Ascending aorta (tissue), 2 donors: ENCODE measurements around the gene SRGAP3. TPM values are rescaled to one million over a fixed set of nuclear protein-coding genes. Genes with fewer than 3 reads are reported as not detected.
"Not testable (repeated sequence)": the region's sequence is repeated elsewhere in the genome, so short reads cannot be mapped to it uniquely, and the experiment has no call there.

Experiments used
- DNase-seq, 2 donors: peaks; one replicate each; pipeline ENCODE4 v3.0.0-alpha.2; 2019; ENCODE audit warnings: low spot score in 2 of 2
- H3K27ac ChIP-seq, 2 donors: fragments of 200-600 bp; sonication (generic); one replicate each; pipeline ENCODE4 v1.5.1; 2016 to 2017; ENCODE audit warnings: mild to moderate bottlenecking in 1 of 2
- H3K27me3 ChIP-seq: fragments of 200-600 bp; sonication (generic); one replicate; pipeline ENCODE4 v1.5.1; 2017
- H3K36me3 ChIP-seq, 2 donors: fragments of 200-600 bp; sonication (generic); one replicate each; pipeline ENCODE4 v1.5.1; 2016
- H3K4me1 ChIP-seq, 2 donors: fragments of 200-600 bp; sonication (generic); one replicate each; pipeline ENCODE4 v1.5.1; 2016 to 2017; ENCODE audit warnings: mild to moderate bottlenecking in 1 of 2
- H3K4me3 ChIP-seq, 2 donors: fragments of 200-600 bp; sonication (generic); one replicate each; pipeline ENCODE4 v1.5.1; 2016 to 2017; ENCODE audit warnings: mild to moderate bottlenecking in 1 of 2
- H3K9me3 ChIP-seq, 2 donors: fragments of 200-600 bp; sonication (generic); one replicate each; pipeline ENCODE4 v1.5.1; 2016
- CTCF ChIP-seq, 3 experiments: fragments of 200-600 bp in 2 of 3; fragments of 450-650 bp in 1 of 3; sonication (generic) in 2 of 3; IDR thresholded peaks; one replicate each; pipeline ENCODE4 v1.5.1; 2016 to 2019; ENCODE audit warnings: antibody characterized with exemption in 3 of 3, mild to moderate bottlenecking in 1 of 3, moderate library complexity in 1 of 3
- intact Hi-C: fragments of 100-400 bp; cut with DNase I; formaldehyde crosslinking; loops from one replicate; pipeline ENCODE4 v1.15.1; 2023
- total RNA-seq: library from RNA; depleted of rRNA; stranded (reverse); fragments of >200 nt; gene quantifications from one replicate; pipeline ENCODE4 v1.1.0, GENCODE V29; 2016

Gene SRGAP3
- total RNA-seq, 1 donor from 2014 or later, result 1.6 TPM

GRCh38 chr3:9091486-9092235 is 157.8 kb downstream of the SRGAP3 start:
- Histone ChIP-seq H3K4me3 (no peak overlapping the region), H3K27me3 (no peaks in the 10 kb centered on the region), H3K27ac (no peak overlapping the region), H3K4me1 (peaks cover 9 to 12% of the 10 kb centered on the region in 2 donors), H3K36me3 (no peaks in the 10 kb centered on the region), H3K9me3 (no peaks in the 10 kb centered on the region)
- DNase-seq, result no peak
- intact Hi-C loops, result no loop called here
- no peak for TF ChIP-seq CTCF (IDR thresholded peaks at IDR 0.05)

GRCh38 chr3:9088441-9089353 is 160.7 kb downstream of the SRGAP3 start:
- DNase-seq, result peak in 1 of 2 donors; percentile 72
- TF ChIP-seq CTCF (IDR thresholded peaks at IDR 0.05), result no peak
- Histone ChIP-seq H3K27ac (peak overlapping the region; percentile 71 to 75), H3K36me3 (no peaks in the 10 kb centered on the region), H3K27me3 (no peaks in the 10 kb centered on the region), H3K9me3 (no peaks in the 10 kb centered on the region), H3K4me1 (peaks cover 9 to 12% of the 10 kb centered on the region in 2 donors), H3K4me3 (peak overlapping the region in 1 of 2 donors; percentile 39)
- intact Hi-C loops, result no loop called here

- H3K4me1 ChIP-seq, result peaks cover 9 to 12% of the 10 kb centered on the region in 2 donors
- no peaks in the 10 kb centered on the region for H3K9me3 ChIP-seq
- peak overlapping the region in 1 of 2 donors; percentile 13 for H3K4me3 ChIP-seq
- DNase-seq, result no peak
- no peaks in the 10 kb centered on the region for H3K27me3 ChIP-seq
- H3K36me3 ChIP-seq, result no peaks in the 10 kb centered on the region
- intact Hi-C loops, result no loop called here
- TF ChIP-seq CTCF (IDR thresholded peaks at IDR 0.05), result peak in 1 of 3 experiments; percentile 10
- H3K27ac ChIP-seq, result peak overlapping the region; percentile 71 to 75
These were observed 161.5 kb downstream of the SRGAP3 start for GRCh38 chr3:9087831-9088413.

GRCh38 chr3:9085428-9085827 is 164.0 kb downstream of the SRGAP3 start:
- intact Hi-C loops, H3K27me3 ChIP-seq, H3K4me3 ChIP-seq, H3K27ac ChIP-seq, DNase-seq, H3K9me3 ChIP-seq, H3K36me3 ChIP-seq: not testable (repeated sequence)
- H3K4me1 ChIP-seq, result peaks cover 9 to 12% of the 10 kb centered on the region in 2 donors

GRCh38 chr3:9081184-9081818 is 168.1 kb downstream of the SRGAP3 start:
- Histone ChIP-seq H3K9me3 (no peaks in the 10 kb centered on the region), H3K4me1 (no peaks in the 10 kb centered on the region), H3K27ac (no peak overlapping the region), H3K4me3 (no peak overlapping the region), H3K36me3 (no peaks in the 10 kb centered on the region), H3K27me3 (no peaks in the 10 kb centered on the region)
- no peak for DNase-seq
- no peak for TF ChIP-seq CTCF (IDR thresholded peaks at IDR 0.05)
- intact Hi-C loops, result no loop called here
